GM23338 (cell line): ENCODE measurements around the gene TXLNG. TPM values are rescaled to one million over a fixed set of nuclear protein-coding genes. Genes with fewer than 3 reads are reported as not detected.

ENCODE experiments used
- ATAC-seq: fragments of 200-7000 bp; cut with Tn5 transposase; 3 replicates; pipeline ENCODE4 v1.9.1; 2020
- DNase-seq: peaks from one replicate; pipeline ENCODE4 v3.0.0-alpha.2; 2015; ENCODE audit warnings: low spot score
- H2AFZ ChIP-seq: fragments of 200-600 bp; sonication (generic); 2 replicates; pipeline ENCODE4 v1.8.0; 2016; ENCODE audit warnings: antibody characterized with exemption, mild to moderate bottlenecking, moderate library complexity
- H3F3A ChIP-seq: fragments of 200-600 bp; sonication (generic); replicated peaks from 2 replicates; pipeline ENCODE4 v1.8.0; 2017; ENCODE audit warnings: antibody characterized with exemption, mixed run types, low read depth
- H3K27ac ChIP-seq: fragments of 200-600 bp; sonication (generic); 2 replicates; pipeline ENCODE4 v1.6.1; 2016; ENCODE audit warnings: low read depth
- H3K27me3 ChIP-seq: fragments of 200-600 bp; sonication (generic); 2 replicates; pipeline ENCODE4 v1.8.0; 2016; ENCODE audit warnings: mild to moderate bottlenecking, mixed run types, moderate library complexity; ENCODE audit not compliant: insufficient read depth
- H3K36me3 ChIP-seq: fragments of 200-600 bp; sonication (generic); 2 replicates; pipeline ENCODE4 v1.8.0; 2016; ENCODE audit warnings: mild to moderate bottlenecking; ENCODE audit not compliant: insufficient read depth
- H3K4me1 ChIP-seq: fragments of 200-600 bp; sonication (generic); 2 replicates; pipeline ENCODE4 v1.8.0; 2016; ENCODE audit warnings: mild to moderate bottlenecking, moderate library complexity; ENCODE audit not compliant: insufficient read depth
- H3K4me2 ChIP-seq: fragments of 200-600 bp; sonication (generic); 2 replicates; pipeline ENCODE4 v1.7.1; 2017; ENCODE audit warnings: mixed run types
- H3K4me3 ChIP-seq: fragments of 200-600 bp; sonication (generic); 2 replicates; pipeline ENCODE4 v1.6.1; 2016; ENCODE audit warnings: mixed run types
- H3K79me2 ChIP-seq: fragments of 200-600 bp; sonication (generic); replicated peaks from 2 replicates; pipeline ENCODE4 v1.8.0; 2017; ENCODE audit warnings: mild to moderate bottlenecking; ENCODE audit not compliant: insufficient read depth
- H3K9me2 ChIP-seq: fragments of 200-600 bp; sonication (generic); 2 replicates; pipeline ENCODE4 v1.8.0; 2017; ENCODE audit not compliant: insufficient read depth
- H4K20me1 ChIP-seq: fragments of 200-600 bp; sonication (generic); replicated peaks from 2 replicates; pipeline ENCODE4 v1.8.0; 2017; ENCODE audit warnings: mild to moderate bottlenecking; ENCODE audit not compliant: insufficient read depth
- H3K27ac Mint-ChIP-seq: 2 replicates; pipeline ENCODE4 v1.8.0; 2020; ENCODE audit warnings: inconsistent platforms, mild to moderate bottlenecking, moderate library complexity, mixed read lengths
- H3K27me3 Mint-ChIP-seq: 3 replicates; pipeline ENCODE4 v1.8.0; 2022; ENCODE audit warnings: low read depth, mild to moderate bottlenecking, moderate library complexity, mixed read lengths, inconsistent platforms; ENCODE audit not compliant: insufficient read depth, poor library complexity
- H3K36me3 Mint-ChIP-seq: 3 replicates; pipeline ENCODE4 v1.8.0; 2021; ENCODE audit warnings: low read depth, mild to moderate bottlenecking, inconsistent platforms, moderate library complexity, mixed read lengths
- H3K4me1 Mint-ChIP-seq: 3 replicates; pipeline ENCODE4 v1.8.0; 2020; ENCODE audit warnings: mild to moderate bottlenecking, inconsistent platforms, mixed read lengths
- H3K4me3 Mint-ChIP-seq: 3 replicates; pipeline ENCODE4 v1.8.0; 2021; ENCODE audit warnings: moderate library complexity, mild to moderate bottlenecking, inconsistent platforms, mixed read lengths
- H3K9me3 Mint-ChIP-seq: 3 replicates; pipeline ENCODE4 v1.8.0; 2020; ENCODE audit warnings: moderate library complexity, mild to moderate bottlenecking, inconsistent platforms, mixed read lengths
- CREB1 ChIP-seq: fragments of 250-450 bp; sonication (Bioruptor Pico); IDR thresholded peaks from 2 replicates; pipeline ENCODE4 v1.5.0; 2020; ENCODE audit warnings: low read depth, mild to moderate bottlenecking, moderate library complexity
- ETS1 ChIP-seq: IDR thresholded peaks from 2 replicates; pipeline ENCODE4 v1.6.1; 2016; ENCODE audit warnings: antibody characterized with exemption
- EZH2phosphoT487 ChIP-seq: fragments of 200-600 bp; sonication (generic); IDR thresholded peaks from one replicate; pipeline ENCODE4 v1.8.1; 2018; ENCODE audit warnings: antibody characterized with exemption; ENCODE audit not compliant: unreplicated experiment
- JUNB ChIP-seq: IDR thresholded peaks from one replicate; pipeline ENCODE4 v1.6.1; 2016; ENCODE audit warnings: antibody characterized with exemption; ENCODE audit not compliant: unreplicated experiment
- STAT1 ChIP-seq: IDR thresholded peaks from one replicate; pipeline ENCODE4 v1.6.1; 2016; ENCODE audit warnings: antibody characterized with exemption; ENCODE audit not compliant: unreplicated experiment
- ZNF114 ChIP-seq: fragments of 250-450 bp; sonication (Bioruptor Pico); IDR thresholded peaks from 2 replicates; pipeline ENCODE4 v1.5.0; 2020; ENCODE audit warnings: mild to moderate bottlenecking, moderate library complexity
- ZNF331 ChIP-seq: fragments of 250-450 bp; sonication (Bioruptor Pico); IDR thresholded peaks from 2 replicates; pipeline ENCODE4 v1.5.0; 2020; ENCODE audit warnings: low read depth, mild to moderate bottlenecking, moderate library complexity
- polyA plus RNA-seq: library from polyadenylated mRNA; unstranded; fragments of >200 nt; fragmentation: Nextera tagmentation; extraction: Ambion mirVana; gene quantifications from 2 replicates; pipeline ENCODE4 v1.2.1, GENCODE V29; 2016
- total RNA-seq: library from RNA; depleted of rRNA; stranded (reverse); fragments of >200 nt; shearing (Covaris generic); gene quantifications from 2 replicates; pipeline ENCODE4 v1.2.3, GENCODE V29; 2014
- TF ChIP-seq, protein P1 (sequence below): fragments of 250-450 bp; sonication (Bioruptor Pico); IDR thresholded peaks from 2 replicates; pipeline ENCODE4 v1.5.0; 2020; ENCODE audit warnings: mild to moderate bottlenecking, moderate library complexity
- TF ChIP-seq, protein P2 (sequence below): IDR thresholded peaks from one replicate; pipeline ENCODE4 v1.6.1; 2018; ENCODE audit warnings: antibody characterized with exemption; ENCODE audit not compliant: unreplicated experiment

Gene TXLNG
- total and polyA plus RNA-seq, 2 experiments from 2014 or later, result 45.3 to 48.4 TPM

GRCh38 chrX:16851827-16852226 lies 65.6 kb downstream of the TXLNG start:
- no peak overlapping the region for H3K4me3 Mint-ChIP-seq
- Histone ChIP-seq H2AFZ (no peak overlapping the region), H3K36me3 (peaks cover 9% of the 10 kb centered on the region; the same call in 1 of the 2 replicates), H3K4me2 (no peak overlapping the region), H3K79me2 (peaks cover 28% of the 10 kb centered on the region), H3F3A (0 out of 2 replicates have a peak, but pooled peaks cover 8% of the 10 kb centered on the region), H3K4me1 (no peaks in the 10 kb centered on the region), H4K20me1 (no peaks in the 10 kb centered on the region; the same call in none of the 2 replicates), H3K9me2 (no peaks in the 10 kb centered on the region), H3K27ac (no peak overlapping the region), H3K27me3 (no peaks in the 10 kb centered on the region), H3K4me3 (no peak overlapping the region)
- TF ChIP-seq CREB1 (CRISPR knock-in tag), result no peak
- TF ChIP-seq ZNF114 (CRISPR knock-in tag), result no peak
- no peak for TF ChIP-seq JUNB
- TF ChIP-seq, protein P1, sequence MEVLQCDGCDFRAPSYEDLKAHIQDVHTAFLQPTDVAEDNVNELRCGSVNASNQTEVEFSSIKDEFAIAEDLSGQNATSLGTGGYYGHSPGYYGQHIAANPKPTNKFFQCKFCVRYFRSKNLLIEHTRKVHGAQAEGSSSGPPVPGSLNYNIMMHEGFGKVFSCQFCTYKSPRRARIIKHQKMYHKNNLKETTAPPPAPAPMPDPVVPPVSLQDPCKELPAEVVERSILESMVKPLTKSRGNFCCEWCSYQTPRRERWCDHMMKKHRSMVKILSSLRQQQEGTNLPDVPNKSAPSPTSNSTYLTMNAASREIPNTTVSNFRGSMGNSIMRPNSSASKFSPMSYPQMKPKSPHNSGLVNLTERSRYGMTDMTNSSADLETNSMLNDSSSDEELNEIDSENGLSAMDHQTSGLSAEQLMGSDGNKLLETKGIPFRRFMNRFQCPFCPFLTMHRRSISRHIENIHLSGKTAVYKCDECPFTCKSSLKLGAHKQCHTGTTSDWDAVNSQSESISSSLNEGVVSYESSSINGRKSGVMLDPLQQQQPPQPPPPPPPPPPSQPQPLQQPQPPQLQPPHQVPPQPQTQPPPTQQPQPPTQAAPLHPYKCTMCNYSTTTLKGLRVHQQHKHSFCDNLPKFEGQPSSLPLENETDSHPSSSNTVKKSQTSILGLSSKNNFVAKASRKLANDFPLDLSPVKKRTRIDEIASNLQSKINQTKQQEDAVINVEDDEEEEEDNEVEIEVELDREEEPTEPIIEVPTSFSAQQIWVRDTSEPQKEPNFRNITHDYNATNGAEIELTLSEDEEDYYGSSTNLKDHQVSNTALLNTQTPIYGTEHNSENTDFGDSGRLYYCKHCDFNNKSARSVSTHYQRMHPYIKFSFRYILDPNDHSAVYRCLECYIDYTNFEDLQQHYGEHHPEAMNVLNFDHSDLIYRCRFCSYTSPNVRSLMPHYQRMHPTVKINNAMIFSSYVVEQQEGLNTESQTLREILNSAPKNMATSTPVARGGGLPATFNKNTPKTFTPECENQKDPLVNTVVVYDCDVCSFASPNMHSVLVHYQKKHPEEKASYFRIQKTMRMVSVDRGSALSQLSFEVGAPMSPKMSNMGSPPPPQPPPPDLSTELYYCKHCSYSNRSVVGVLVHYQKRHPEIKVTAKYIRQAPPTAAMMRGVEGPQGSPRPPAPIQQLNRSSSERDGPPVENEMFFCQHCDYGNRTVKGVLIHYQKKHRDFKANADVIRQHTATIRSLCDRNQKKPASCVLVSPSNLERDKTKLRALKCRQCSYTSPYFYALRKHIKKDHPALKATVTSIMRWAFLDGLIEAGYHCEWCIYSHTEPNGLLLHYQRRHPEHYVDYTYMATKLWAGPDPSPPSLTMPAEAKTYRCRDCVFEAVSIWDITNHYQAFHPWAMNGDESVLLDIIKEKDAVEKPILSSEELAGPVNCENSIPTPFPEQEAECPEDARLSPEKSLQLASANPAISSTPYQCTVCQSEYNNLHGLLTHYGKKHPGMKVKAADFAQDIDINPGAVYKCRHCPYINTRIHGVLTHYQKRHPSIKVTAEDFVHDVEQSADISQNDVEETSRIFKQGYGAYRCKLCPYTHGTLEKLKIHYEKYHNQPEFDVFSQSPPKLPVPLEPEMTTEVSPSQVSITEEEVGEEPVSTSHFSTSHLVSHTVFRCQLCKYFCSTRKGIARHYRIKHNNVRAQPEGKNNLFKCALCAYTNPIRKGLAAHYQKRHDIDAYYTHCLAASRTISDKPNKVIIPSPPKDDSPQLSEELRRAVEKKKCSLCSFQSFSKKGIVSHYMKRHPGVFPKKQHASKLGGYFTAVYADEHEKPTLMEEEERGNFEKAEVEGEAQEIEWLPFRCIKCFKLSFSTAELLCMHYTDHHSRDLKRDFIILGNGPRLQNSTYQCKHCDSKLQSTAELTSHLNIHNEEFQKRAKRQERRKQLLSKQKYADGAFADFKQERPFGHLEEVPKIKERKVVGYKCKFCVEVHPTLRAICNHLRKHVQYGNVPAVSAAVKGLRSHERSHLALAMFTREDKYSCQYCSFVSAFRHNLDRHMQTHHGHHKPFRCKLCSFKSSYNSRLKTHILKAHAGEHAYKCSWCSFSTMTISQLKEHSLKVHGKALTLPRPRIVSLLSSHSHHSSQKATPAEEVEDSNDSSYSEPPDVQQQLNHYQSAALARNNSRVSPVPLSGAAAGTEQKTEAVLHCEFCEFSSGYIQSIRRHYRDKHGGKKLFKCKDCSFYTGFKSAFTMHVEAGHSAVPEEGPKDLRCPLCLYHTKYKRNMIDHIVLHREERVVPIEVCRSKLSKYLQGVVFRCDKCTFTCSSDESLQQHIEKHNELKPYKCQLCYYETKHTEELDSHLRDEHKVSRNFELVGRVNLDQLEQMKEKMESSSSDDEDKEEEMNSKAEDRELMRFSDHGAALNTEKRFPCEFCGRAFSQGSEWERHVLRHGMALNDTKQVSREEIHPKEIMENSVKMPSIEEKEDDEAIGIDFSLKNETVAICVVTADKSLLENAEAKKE (CRISPR knock-in tag), result no peak
- no peak for TF ChIP-seq EZH2phosphoT487
- TF ChIP-seq ETS1, result no peak
- TF ChIP-seq STAT1, result no peak
- TF ChIP-seq, protein P2, sequence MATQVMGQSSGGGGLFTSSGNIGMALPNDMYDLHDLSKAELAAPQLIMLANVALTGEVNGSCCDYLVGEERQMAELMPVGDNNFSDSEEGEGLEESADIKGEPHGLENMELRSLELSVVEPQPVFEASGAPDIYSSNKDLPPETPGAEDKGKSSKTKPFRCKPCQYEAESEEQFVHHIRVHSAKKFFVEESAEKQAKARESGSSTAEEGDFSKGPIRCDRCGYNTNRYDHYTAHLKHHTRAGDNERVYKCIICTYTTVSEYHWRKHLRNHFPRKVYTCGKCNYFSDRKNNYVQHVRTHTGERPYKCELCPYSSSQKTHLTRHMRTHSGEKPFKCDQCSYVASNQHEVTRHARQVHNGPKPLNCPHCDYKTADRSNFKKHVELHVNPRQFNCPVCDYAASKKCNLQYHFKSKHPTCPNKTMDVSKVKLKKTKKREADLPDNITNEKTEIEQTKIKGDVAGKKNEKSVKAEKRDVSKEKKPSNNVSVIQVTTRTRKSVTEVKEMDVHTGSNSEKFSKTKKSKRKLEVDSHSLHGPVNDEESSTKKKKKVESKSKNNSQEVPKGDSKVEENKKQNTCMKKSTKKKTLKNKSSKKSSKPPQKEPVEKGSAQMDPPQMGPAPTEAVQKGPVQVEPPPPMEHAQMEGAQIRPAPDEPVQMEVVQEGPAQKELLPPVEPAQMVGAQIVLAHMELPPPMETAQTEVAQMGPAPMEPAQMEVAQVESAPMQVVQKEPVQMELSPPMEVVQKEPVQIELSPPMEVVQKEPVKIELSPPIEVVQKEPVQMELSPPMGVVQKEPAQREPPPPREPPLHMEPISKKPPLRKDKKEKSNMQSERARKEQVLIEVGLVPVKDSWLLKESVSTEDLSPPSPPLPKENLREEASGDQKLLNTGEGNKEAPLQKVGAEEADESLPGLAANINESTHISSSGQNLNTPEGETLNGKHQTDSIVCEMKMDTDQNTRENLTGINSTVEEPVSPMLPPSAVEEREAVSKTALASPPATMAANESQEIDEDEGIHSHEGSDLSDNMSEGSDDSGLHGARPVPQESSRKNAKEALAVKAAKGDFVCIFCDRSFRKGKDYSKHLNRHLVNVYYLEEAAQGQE, result no peak
- no peak for TF ChIP-seq ZNF331
- peaks cover 3% of the 10 kb centered on the region; the same call in 1 of the 3 replicates for H3K4me1 Mint-ChIP-seq
- DNase-seq (no peak), ATAC-seq (no peak)
- H3K9me3 Mint-ChIP-seq, result no peaks in the 10 kb centered on the region; the same call in 1 of the 3 replicates
- no peak overlapping the region for H3K27ac Mint-ChIP-seq
- no peaks in the 10 kb centered on the region for H3K27me3 Mint-ChIP-seq
- peaks cover 84% of the 10 kb centered on the region for H3K36me3 Mint-ChIP-seq
